ENCODE data around the gene HSPA2.
"Not testable (repeated sequence)": the region's sequence is repeated elsewhere in the genome, so short reads cannot be mapped to it uniquely, and the experiment has no call there.

The HSPA2 gene

DNA sequence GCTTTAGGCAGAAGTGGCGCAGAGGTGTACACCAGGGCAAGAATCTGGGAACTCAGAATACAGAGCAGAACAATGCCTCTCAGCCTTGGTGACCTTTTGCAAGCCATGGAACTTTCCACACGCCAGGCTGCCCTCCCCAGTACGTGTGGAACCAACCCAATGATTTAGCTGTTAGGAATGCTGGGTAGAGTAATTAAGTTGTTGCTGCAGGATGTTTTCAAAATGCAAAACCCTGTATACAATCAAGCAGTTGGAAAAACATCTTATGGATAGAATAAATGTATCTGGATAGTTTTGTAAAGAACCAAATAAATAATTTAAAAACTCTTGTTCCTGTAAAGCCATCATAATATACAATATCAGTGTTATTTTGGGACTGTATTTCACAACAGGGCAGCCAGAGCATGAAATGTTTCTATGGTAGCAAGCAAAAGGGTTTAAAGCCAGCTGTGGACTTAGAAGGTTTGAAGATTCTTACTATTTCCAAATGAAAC lies 28.6 kb downstream of the HSPA2 start:
- H3K27ac Mint-ChIP-seq = no peak overlapping the region
- H3K9me3 Mint-ChIP-seq = no peaks in the 10 kb centered on the region
- H3K4me1 Mint-ChIP-seq = no peaks in the 10 kb centered on the region
- ATAC-seq = no peak
- H3K4me3 Mint-ChIP-seq = no peak overlapping the region
- no peaks in the 10 kb centered on the region for H3K36me3 Mint-ChIP-seq
- no peak for DNase-seq (ENCODE audit: low spot score in 2 of 2)

DNA sequence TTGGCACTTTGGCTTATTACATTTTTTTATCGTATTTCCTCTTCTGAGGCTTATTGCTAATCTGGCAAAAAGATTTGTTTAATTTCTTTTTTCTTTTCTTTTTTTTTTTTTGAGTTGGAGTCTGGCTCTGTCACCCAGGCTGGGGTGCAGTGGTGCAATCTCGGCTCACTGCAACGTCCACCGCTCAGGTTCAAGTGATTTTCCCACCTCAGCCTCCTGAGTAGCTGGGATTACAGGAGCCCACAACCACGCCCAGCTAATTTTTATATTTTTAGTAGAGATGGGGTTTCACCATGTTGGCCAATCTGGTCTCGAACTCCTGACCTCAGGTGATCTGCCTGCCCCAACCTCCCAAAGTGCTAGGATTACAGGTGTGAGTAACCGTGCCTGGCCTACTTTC lies 29.1 kb downstream of the HSPA2 start:
- not testable (repeated sequence) for DNase-seq (ENCODE audit: low spot score in 2 of 2); H3K27ac Mint-ChIP-seq; H3K4me3 Mint-ChIP-seq; H3K4me1 Mint-ChIP-seq; H3K9me3 Mint-ChIP-seq; ATAC-seq; H3K36me3 Mint-ChIP-seq

DNA sequence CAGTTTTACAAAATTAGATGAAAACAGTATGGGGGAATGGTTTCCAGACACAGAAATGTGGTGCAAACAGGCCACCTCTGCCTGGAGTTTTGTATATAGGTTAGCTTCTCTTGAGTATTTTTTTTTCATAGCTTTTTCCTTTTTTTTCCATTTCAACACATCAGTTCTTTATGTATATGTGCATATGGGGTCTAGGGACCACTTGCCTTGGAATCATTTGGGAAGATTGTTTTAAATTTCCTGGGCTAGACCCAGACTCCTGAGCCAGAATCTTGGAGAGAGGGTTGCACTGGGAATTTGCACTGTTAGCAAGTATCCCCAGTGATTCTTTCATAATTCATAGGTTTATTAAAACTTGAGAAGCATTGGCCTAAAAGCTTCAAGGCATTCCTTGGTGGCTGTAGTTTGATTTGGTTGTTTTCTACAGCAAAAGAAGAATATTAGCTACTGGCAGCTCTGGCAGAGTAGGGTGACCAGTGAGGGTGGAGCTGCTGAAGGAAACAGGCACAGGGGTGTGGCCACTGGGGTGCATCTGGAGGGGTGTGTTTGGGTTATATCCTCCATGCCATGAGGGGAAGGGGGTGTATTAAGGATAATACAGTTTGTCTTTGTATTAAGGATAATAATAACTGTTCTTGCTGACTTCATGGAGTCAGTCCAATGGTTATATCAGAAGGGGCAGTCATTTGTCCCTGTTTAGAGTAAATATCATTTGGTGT lies 32.0 kb downstream of the HSPA2 start:
- H3K27ac Mint-ChIP-seq = no peak overlapping the region
- no peaks in the 10 kb centered on the region for H3K4me1 Mint-ChIP-seq
- no peaks in the 10 kb centered on the region for H3K36me3 Mint-ChIP-seq
- DNase-seq (ENCODE audit: low spot score in 2 of 2) = no peak
- H3K4me3 Mint-ChIP-seq = no peak overlapping the region
- no peaks in the 10 kb centered on the region for H3K9me3 Mint-ChIP-seq
- no peak for ATAC-seq

DNA sequence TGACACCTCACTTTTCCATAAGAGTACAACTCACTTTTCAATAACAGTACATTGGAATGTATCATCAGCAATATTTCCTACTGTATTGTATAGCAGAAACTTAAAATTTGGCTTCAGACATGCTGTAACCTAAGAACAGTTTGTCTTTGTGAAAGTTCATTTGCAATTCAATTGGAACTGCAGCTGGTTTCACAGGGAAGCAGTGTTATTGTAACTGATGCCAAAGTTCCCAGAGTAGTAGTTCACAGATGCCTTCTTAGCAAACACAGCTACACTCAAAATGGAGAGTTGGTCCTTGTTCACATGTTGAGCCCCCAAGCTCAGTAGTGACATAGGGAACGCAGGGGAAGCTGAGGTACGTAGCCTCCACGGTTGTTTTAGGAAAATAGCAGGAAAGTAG lies 32.6 kb downstream of the HSPA2 start:
- ATAC-seq = no peak
- no peaks in the 10 kb centered on the region for H3K9me3 Mint-ChIP-seq
- H3K4me1 Mint-ChIP-seq = no peaks in the 10 kb centered on the region
- no peak overlapping the region for H3K27ac Mint-ChIP-seq
- H3K4me3 Mint-ChIP-seq = no peak overlapping the region
- no peaks in the 10 kb centered on the region for H3K36me3 Mint-ChIP-seq
- no peak for DNase-seq (ENCODE audit: low spot score in 2 of 2)

DNA sequence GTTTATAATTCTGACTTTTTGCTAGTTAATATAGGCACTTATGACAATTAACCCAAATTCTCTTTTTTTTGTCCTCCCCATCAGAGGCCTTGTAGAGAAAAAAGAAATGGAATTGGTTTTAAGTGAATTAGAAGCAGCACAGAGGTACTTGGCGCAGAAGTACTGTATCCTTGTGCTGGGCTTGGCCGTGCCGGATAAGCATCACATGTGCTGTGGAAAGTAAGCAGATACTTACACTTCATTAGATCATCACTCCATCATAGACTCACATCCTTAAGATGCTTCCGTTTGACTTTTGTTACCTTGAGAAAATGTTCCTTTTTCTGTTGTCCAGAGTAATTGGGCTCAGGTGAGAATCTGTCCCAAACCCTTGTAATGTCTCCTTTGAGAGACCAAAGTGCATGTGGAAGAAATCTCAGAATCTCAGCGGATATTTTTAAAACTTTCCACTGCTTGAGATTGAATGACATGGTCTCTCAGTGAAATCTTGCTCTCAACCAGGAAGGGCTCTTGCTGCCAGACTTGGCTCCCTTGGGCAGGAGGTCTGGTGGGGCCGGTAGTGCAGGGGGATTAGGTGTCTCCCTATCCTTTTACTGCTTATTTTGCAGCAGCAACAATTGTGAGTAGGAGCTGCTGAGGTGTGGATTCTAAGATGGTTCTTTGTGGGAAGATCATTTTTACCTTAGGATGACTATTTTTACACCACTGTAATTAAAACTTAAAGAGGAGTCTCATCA lies 34.0 kb downstream of the HSPA2 start:
- ATAC-seq (no peak), DNase-seq (ENCODE audit: low spot score in 2 of 2) (no peak)
- H3K4me3 Mint-ChIP-seq = no peak overlapping the region
- no peaks in the 10 kb centered on the region for H3K9me3 Mint-ChIP-seq
- no peak overlapping the region for H3K27ac Mint-ChIP-seq
- no peaks in the 10 kb centered on the region for H3K4me1 Mint-ChIP-seq
- H3K36me3 Mint-ChIP-seq = no peaks in the 10 kb centered on the region

DNA sequence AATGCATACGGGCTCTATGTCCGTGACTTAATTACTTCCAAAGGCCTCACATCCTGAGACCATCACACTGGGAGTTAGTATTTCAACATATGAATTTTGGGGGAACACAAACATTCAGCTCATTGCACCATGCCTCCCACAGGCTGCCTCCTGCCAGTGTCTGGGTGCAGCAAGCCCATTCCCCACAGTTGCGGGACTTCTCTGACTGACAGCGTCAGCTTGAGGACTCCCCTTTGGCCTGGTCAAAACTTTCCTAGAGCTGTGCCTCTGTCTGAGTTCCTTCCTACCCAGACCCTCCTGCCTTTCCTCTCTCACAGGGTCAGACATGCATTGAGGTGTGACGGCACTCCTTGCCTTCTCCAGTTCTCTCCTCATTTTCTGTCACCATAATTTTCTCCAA lies 36.7 kb downstream of the HSPA2 start:
- H3K9me3 Mint-ChIP-seq = no peaks in the 10 kb centered on the region
- no peak overlapping the region for H3K27ac Mint-ChIP-seq
- H3K4me1 Mint-ChIP-seq = no peaks in the 10 kb centered on the region
- ATAC-seq (no peak), DNase-seq (ENCODE audit: low spot score in 2 of 2) (no peak)
- H3K36me3 Mint-ChIP-seq = no peaks in the 10 kb centered on the region
- H3K4me3 Mint-ChIP-seq = no peak overlapping the region

DNA sequence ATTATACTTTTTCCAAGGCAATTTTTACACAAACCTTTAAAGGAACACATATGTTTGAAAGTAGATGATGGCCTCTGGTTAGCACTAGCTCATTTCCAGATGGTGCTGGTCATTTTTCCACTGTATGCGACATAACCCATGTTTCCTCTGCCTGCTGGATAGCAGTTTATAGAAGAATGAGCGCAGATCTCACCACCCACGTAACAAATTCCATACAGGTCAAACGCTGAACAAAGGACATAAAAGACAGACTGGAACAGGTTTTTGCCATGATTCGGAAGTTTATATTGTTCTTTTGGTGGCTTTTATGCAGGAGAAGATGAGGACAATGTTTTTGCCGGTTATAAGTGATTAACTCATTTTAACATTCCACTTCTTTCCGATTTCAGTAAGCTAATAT lies 39.9 kb downstream of the HSPA2 start:
- H3K36me3 Mint-ChIP-seq = no peaks in the 10 kb centered on the region
- H3K9me3 Mint-ChIP-seq = no peaks in the 10 kb centered on the region
- no peak overlapping the region for H3K27ac Mint-ChIP-seq

DNA sequence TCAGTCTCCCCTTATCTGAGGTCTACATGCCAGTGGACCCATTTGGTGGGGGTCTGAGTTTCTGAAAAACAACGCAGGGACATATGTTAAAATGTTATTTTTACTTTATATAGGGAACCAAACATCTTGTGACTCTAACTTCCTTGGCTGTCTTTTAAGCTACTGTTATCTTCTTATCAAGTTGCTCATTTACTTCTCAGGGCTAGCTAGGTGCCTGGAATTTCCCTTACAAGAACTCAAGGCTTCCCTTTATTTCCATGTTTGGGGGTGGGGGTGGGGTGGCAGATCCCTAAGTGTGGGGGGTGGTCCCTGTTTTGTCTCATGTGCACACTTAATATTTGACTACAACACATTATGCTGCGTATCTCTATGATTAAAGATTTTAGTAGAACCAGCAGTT lies 40.8 kb downstream of the HSPA2 start:
- H3K36me3 Mint-ChIP-seq = no peaks in the 10 kb centered on the region
- DNase-seq (ENCODE audit: low spot score in 2 of 2) (no peak), ATAC-seq (no peak)
- no peak overlapping the region for H3K27ac Mint-ChIP-seq
- no peaks in the 10 kb centered on the region for H3K4me1 Mint-ChIP-seq
- H3K4me3 Mint-ChIP-seq = no peak overlapping the region
- H3K9me3 Mint-ChIP-seq = no peaks in the 10 kb centered on the region

More for the DNA sequence above, 39.9 kb downstream of the HSPA2 start:
- ATAC-seq (no peak), DNase-seq (ENCODE audit: low spot score in 2 of 2) (no peak)
- no peak overlapping the region for H3K4me3 Mint-ChIP-seq
- no peaks in the 10 kb centered on the region for H3K4me1 Mint-ChIP-seq

DNA sequence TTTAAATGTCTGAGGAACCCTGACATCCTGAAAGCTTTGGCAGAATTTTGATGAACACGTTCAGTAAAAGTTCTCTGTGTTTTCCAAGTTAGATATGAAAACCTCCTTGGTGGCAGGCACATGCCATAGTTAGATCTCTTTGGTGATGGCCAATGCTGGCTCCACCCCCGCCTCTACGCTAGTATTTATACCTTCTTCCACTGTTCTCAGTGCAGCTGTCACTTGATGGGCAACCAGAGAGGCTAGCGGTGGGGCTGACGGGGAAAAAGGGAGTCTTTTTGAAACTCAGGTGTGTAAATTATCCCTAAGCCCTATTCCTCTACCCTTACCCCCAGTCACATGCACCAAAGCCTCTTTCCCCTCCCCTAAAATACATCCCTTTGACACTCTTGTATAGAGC lies 41.3 kb downstream of the HSPA2 start:
- Mint-ChIP-seq H3K4me1 (no peaks in the 10 kb centered on the region), H3K36me3 (no peaks in the 10 kb centered on the region), H3K9me3 (no peaks in the 10 kb centered on the region), H3K4me3 (no peak overlapping the region), H3K27ac (no peak overlapping the region)
- DNase-seq (ENCODE audit: low spot score in 2 of 2) (no peak), ATAC-seq (no peak)

DNA sequence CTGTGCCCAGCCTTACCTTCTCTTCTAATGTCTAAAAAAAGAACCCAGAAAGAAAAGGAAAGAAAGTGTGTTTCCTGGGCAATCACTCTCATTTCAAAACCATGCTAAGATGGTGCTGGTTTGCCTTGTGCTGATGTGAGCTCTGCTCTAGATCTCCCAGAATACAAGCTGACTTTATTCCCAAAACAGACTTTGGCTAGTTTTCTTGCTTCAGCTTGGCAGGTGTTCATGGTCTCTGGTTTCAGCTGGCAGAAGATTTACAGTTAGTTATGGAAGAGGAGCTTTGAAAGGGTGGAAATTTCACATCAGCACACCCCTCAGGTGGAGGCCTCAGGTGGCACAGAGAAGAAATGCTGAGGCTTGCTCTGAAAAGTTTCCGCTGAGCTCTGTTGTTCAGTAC lies 43.6 kb downstream of the HSPA2 start:
- DNase-seq (ENCODE audit: low spot score in 2 of 2) (no peak), ATAC-seq (no peak)
- no peaks in the 10 kb centered on the region for H3K36me3 Mint-ChIP-seq
- H3K27ac Mint-ChIP-seq = no peak overlapping the region
- no peaks in the 10 kb centered on the region for H3K9me3 Mint-ChIP-seq
- H3K4me3 Mint-ChIP-seq = no peak overlapping the region
- no peaks in the 10 kb centered on the region for H3K4me1 Mint-ChIP-seq

DNA sequence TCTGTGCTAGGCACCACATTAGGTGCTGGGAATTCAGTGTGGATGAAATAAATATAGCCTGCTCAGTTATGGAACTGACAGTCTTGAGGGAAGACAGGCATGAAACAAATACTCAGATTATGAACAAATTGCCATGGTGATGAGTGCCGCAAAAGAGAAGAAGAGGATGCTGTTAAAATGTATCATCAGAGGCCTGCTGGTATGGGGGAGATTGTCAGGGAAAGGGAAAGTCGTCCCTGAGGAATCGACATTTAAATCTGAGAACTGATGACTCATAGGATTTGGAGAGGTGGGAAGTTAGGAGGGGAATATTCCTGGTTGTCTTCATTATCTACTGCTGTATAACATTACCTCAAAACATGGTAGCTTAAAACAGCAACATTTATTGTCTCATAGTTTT lies 51.3 kb downstream of the HSPA2 start:
- H3K4me1 Mint-ChIP-seq = no peaks in the 10 kb centered on the region
- no peak for ATAC-seq

More for the DNA sequence above, 51.3 kb downstream of the HSPA2 start:
- H3K27ac Mint-ChIP-seq = no peak overlapping the region
- DNase-seq (ENCODE audit: low spot score in 2 of 2) = no peak
- no peaks in the 10 kb centered on the region for H3K9me3 Mint-ChIP-seq
- no peaks in the 10 kb centered on the region for H3K36me3 Mint-ChIP-seq
- no peak overlapping the region for H3K4me3 Mint-ChIP-seq

All from stimulated activated effector memory CD8-positive, alpha-beta T cell treated with anti-CD3 and anti-CD28 coated beads, Interleukin-12 subunit alpha, Interleukin-12 subunit beta, amount 100 ng/mL, for 72 hours (primary cell).